ENCODE results near the gene BIN1.

BIN1 gene

DNA sequence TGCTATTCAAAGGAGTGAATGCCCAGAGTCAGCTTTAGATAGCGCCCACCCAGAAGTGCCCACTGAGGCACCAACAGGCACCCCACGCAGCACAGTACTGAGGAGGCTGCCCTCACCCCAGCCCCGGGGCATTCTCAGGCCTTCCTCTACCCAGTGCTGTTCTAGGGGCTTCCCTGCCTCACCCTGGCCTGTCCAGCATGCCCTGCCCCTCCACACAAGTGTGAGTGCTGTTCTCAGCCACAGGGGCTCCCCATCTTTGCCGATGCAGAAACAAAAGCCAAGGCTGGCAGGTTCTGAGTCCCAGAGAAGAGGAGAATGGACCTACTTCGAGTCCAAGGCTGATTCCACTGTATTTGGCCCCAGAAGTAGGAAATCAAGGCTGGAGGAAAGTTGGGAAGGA, 15.8 kb downstream of the BIN1 start:
- no peaks in the 10 kb centered on the region for H3K9me3 Mint-ChIP-seq
- no peaks in the 10 kb centered on the region for H3K27me3 Mint-ChIP-seq (ENCODE audit: low read depth)
- TF ChIP-seq, protein P1, sequence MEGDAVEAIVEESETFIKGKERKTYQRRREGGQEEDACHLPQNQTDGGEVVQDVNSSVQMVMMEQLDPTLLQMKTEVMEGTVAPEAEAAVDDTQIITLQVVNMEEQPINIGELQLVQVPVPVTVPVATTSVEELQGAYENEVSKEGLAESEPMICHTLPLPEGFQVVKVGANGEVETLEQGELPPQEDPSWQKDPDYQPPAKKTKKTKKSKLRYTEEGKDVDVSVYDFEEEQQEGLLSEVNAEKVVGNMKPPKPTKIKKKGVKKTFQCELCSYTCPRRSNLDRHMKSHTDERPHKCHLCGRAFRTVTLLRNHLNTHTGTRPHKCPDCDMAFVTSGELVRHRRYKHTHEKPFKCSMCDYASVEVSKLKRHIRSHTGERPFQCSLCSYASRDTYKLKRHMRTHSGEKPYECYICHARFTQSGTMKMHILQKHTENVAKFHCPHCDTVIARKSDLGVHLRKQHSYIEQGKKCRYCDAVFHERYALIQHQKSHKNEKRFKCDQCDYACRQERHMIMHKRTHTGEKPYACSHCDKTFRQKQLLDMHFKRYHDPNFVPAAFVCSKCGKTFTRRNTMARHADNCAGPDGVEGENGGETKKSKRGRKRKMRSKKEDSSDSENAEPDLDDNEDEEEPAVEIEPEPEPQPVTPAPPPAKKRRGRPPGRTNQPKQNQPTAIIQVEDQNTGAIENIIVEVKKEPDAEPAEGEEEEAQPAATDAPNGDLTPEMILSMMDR (IDR thresholded peaks at IDR 0.05; ENCODE audit: unreplicated experiment in 3 of 3) = no peak
- no peaks in the 10 kb centered on the region for H3K36me3 Mint-ChIP-seq (ENCODE audit: low read depth)
- H3K4me3 Mint-ChIP-seq = peak overlapping the region in 1 of 3 experiments; percentile 59
- peaks cover 84% of the 10 kb centered on the region for H3K4me1 Mint-ChIP-seq
- H3K27ac Mint-ChIP-seq = peak overlapping the region; percentile 46 to 88 (median 85)

DNA sequence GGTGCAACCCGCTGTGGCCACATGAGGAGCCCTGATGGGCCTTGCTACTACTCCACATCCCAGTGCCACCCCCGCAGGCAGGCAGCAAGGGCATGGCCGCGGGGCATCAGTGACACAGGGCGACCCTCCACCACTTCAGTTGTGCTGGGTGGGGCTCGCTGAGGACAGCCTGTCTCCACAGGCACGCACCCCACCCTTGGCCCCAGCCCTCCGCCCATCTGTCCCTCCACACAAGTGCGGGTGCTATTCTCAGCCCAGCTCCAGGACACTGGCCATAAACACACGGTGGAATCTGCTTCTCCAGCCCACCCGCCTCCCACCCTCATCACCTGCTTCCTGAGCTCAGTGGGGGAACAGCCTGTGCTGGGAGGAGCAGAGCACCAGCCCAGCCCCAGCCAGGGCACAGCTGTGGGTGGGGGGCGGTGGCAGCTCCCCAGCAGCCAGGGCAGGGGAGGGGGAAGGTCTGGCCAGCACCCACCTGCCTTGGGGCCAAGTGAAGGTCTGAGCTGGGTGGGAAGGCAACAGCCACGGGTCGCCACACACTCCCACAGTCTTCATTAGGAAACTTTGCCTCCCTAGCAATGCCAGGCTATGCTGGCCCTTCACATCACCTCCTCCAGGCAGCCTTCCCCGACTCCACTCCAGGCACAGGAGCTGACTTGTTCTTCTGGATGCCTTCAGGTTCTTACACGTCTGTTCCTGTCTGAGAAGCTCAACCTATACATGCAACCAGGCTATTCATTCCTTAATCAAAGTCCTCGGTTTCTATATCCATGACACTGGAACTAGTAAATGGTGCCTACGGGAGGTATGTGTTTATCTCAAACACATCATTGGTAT, 16.5 kb downstream of the BIN1 start:
- Mint-ChIP-seq H3K4me3 (peak overlapping the region in 2 of 3 experiments; percentile 8 to 59), H3K27me3 (ENCODE audit: low read depth) (no peaks in the 10 kb centered on the region), H3K9me3 (no peaks in the 10 kb centered on the region), H3K4me1 (peaks cover 82% of the 10 kb centered on the region), H3K27ac (peak overlapping the region; percentile 51 to 88 (median 85)), H3K36me3 (ENCODE audit: low read depth) (no peaks in the 10 kb centered on the region)
- TF ChIP-seq, protein P1 (IDR thresholded peaks at IDR 0.05; ENCODE audit: unreplicated experiment in 3 of 3) = no peak

DNA sequence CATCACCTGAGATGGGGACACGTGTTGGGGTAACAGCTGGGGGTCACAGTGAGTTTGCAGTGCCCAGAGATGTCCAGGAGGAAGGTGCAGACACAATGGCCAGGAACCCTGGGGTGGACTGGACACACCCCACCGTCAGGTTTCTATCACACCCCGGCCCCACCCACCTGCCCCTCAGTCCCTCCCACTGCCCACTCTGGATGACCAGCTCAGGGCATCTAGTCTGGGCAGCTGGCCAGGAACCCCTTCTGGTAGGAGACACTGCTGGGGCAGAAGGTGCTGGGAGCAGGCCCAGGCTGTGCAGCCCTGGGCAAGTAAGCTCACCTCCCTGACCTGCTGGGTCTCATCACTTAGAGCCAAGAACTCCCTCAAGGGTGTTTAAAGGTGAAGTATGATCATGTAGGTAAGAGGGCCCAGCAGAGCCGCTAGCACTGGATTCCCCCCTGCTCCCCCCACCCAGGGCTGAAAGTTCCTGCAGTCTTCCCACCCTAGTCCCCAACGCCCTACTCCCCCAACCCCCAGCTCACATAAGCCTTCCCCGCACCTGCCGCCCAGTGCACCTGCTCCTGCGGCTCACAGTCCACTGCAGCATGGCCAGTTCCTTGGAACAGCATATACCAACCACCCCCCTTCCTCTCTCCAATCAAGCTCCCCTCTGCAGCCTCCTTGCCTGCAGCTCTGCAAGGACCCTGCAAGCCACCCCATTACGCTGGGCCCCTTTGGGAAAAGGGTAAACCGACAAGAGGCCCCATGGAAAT, 17.3 kb downstream of the BIN1 start:
- TF ChIP-seq, protein P1 (IDR thresholded peaks at IDR 0.05; ENCODE audit: unreplicated experiment in 3 of 3) = no peak
- no peaks in the 10 kb centered on the region for H3K36me3 Mint-ChIP-seq (ENCODE audit: low read depth)
- peaks cover 82% of the 10 kb centered on the region for H3K4me1 Mint-ChIP-seq
- H3K27ac Mint-ChIP-seq = peak overlapping the region; percentile 51 to 99 (median 85)
- no peaks in the 10 kb centered on the region for H3K27me3 Mint-ChIP-seq (ENCODE audit: low read depth)
- no peaks in the 10 kb centered on the region for H3K9me3 Mint-ChIP-seq
- H3K4me3 Mint-ChIP-seq = peak overlapping the region in 2 of 3 experiments; percentile 8 to 11

DNA sequence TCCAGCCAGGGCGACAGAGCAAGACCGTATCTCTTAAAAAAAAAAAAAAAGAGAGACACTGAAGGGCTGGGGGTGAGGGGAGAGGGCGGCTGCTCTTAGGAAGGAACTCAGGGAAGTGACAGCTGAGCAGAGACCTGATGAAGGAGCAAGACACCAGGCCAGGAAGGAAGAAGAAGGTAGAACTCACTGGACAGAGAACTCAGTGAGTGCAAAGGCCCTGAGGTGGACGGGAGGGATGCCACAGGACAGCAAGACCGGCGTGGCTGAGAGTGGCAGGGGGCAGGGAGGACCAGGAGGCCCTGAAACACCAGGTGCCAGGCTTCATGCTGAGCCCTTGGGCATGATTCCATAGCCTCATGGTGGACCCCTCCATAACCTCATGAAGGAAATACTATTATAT, 18.2 kb downstream of the BIN1 start:
- Mint-ChIP-seq H3K27ac (peak overlapping the region; percentile 99 to 100 (median 100)), H3K27me3 (ENCODE audit: low read depth) (no peaks in the 10 kb centered on the region), H3K4me3 (peak overlapping the region in 1 of 3 experiments; percentile 50), H3K36me3 (ENCODE audit: low read depth) (peaks cover 5% of the 10 kb centered on the region), H3K4me1 (peaks cover 82% of the 10 kb centered on the region), H3K9me3 (no peaks in the 10 kb centered on the region)
- TF ChIP-seq, protein P1 (IDR thresholded peaks at IDR 0.05; ENCODE audit: unreplicated experiment in 3 of 3) = no peak

DNA sequence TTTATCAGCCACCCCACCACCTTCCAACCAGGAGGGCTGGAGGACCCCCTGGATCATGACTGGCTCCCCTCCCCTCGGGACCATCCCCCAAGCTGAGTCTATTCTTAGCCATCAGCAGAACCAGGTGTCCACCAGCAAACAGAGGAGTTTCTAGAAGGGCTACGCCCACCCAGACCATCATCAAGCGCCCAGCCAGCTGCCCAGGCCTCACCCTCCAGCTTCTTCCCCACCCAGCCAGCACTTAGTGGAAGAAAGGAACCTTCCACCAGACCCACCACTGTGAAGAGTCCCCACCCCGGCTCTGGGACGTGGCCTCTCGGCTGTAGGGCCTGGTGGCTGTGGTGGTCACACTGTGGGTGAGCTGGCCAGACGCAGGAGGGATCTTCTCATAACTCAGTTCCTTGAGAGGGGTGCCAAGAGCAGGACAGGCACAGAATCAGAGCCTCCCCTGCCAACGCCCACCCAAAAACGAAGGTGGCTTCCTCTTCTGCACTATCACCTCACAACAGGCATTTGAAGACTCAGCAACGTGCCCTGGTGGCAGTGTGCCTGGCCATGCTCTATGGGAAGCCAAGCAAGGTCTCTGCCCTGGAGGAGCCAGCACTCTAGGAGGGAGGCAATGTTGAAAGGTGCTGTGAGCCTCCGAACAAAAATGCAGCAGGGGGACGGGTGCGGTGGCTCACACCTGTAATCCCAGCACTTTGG, 19.0 kb downstream of the BIN1 start:
- H3K4me1 Mint-ChIP-seq = peaks cover 82% of the 10 kb centered on the region

More for the DNA sequence above, 19.0 kb downstream of the BIN1 start:
- TF ChIP-seq, protein P1 (IDR thresholded peaks at IDR 0.05; ENCODE audit: unreplicated experiment in 3 of 3) = no peak
- H3K36me3 Mint-ChIP-seq (ENCODE audit: low read depth) = peaks cover 10% of the 10 kb centered on the region
- peak overlapping the region; percentile 99 to 100 (median 100) for H3K27ac Mint-ChIP-seq
- H3K27me3 Mint-ChIP-seq (ENCODE audit: low read depth) = no peaks in the 10 kb centered on the region
- peak overlapping the region; percentile 71 to 82 (median 72) for H3K4me3 Mint-ChIP-seq
- H3K9me3 Mint-ChIP-seq = no peaks in the 10 kb centered on the region

Measured in nephron (organoid).